H1 (cell line): ENCODE results near the gene NUP210. TPM values are rescaled to one million over a fixed set of nuclear protein-coding genes. Genes with fewer than 3 reads are reported as not detected.

Experiments
- BACH1 ChIP-seq: IDR thresholded peaks from 2 replicates; pipeline ENCODE4 v1.6.1; 2012; ENCODE audit warnings: low read length, improper control_type of control experiment
- CTBP2 ChIP-seq: IDR thresholded peaks from 2 replicates; pipeline ENCODE4 v1.7.0; 2011; ENCODE audit warnings: borderline replicate concordance, mild to moderate bottlenecking, moderate library complexity, mixed read lengths, low read length; ENCODE audit not compliant: insufficient read depth, insufficient read length
- KDM1A ChIP-seq: fragments of 200-600, 300-600 bp; sonication (generic); IDR thresholded peaks from 2 replicates; pipeline ENCODE4 v1.7.1; 2016; ENCODE audit warnings: mild to moderate bottlenecking, low read length, borderline replicate concordance
- MAFK ChIP-seq: IDR thresholded peaks from 2 replicates; pipeline ENCODE4 v1.6.1; 2012; ENCODE audit warnings: low read depth, mild to moderate bottlenecking, improper control_type of control experiment, low read length
- SP4 ChIP-seq: IDR thresholded peaks from 2 replicates; pipeline ENCODE4 v1.6.1; 2012; ENCODE audit warnings: low read length, inconsistent platforms
- polyA plus RNA-seq, 7 experiments: library from polyadenylated mRNA; depleted of rRNA in 3 of 7; stranded (reverse) in 5 of 7; unstranded in 2 of 7; fragments of >200 nt in 5 of 7; fragments of 200-250 nt in 2 of 7; gene quantifications; 1 replicate in 5 of 7; 2 replicates in 1 of 7; 4 replicates in 1 of 7; pipeline versions ENCODE4 v1.2.1 to v1.2.3, GENCODE V29; 2011 to 2013; ENCODE audit warnings: missing spikeins in 2 of 7, mixed read lengths in 2 of 7
- total RNA-seq: library from RNA; stranded (reverse); fragmentation: NEBNext Ultra II Directional; extraction: Animal tissue kit (Norgen Biotek cat#: 25700); gene quantifications from 2 replicates; pipeline ENCODE4 v1.2.1, GENCODE V29; 2021
- TF ChIP-seq, protein P1 (sequence below): fragments of 300-600 bp; sonication (generic); IDR thresholded peaks from 2 replicates; pipeline ENCODE4 v1.7.1; 2012; ENCODE audit warnings: low read length, moderate library complexity, mild to moderate bottlenecking, inconsistent platforms; ENCODE audit not compliant: insufficient replicate concordance

Gene NUP210
- total and polyA plus RNA-seq, 2 of the 8 experiments (the other 6 are each of a cell fraction or from before 2014, with no cell fraction given), result 51.0 to 53.7 TPM

DNA sequence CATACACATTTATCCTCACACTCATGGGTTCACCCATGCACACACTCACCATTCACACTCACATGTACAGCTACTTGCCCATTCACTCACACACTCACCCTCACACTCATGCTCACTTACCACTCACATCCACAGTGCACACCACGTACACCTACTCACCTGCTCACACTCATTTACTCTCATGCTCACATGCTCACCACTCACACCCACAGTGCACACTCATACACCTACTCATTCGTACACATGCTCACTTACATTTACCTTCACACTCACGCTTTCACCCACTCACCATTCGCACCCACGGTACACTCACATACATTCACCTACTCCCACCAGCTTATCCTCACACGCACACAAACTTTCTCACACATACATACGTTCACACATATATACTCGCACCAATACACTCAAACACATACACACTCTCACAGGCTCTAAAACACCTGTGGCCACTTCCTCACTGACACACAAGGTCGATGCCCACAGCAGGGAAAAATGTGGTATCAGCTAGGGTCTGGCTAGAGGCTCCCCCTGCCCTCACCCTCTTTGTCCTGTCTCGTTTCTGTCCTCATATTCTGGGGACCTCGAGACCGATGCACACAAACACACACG is 46.0 kb downstream of the NUP210 start (continued):
- TF ChIP-seq, protein P1, sequence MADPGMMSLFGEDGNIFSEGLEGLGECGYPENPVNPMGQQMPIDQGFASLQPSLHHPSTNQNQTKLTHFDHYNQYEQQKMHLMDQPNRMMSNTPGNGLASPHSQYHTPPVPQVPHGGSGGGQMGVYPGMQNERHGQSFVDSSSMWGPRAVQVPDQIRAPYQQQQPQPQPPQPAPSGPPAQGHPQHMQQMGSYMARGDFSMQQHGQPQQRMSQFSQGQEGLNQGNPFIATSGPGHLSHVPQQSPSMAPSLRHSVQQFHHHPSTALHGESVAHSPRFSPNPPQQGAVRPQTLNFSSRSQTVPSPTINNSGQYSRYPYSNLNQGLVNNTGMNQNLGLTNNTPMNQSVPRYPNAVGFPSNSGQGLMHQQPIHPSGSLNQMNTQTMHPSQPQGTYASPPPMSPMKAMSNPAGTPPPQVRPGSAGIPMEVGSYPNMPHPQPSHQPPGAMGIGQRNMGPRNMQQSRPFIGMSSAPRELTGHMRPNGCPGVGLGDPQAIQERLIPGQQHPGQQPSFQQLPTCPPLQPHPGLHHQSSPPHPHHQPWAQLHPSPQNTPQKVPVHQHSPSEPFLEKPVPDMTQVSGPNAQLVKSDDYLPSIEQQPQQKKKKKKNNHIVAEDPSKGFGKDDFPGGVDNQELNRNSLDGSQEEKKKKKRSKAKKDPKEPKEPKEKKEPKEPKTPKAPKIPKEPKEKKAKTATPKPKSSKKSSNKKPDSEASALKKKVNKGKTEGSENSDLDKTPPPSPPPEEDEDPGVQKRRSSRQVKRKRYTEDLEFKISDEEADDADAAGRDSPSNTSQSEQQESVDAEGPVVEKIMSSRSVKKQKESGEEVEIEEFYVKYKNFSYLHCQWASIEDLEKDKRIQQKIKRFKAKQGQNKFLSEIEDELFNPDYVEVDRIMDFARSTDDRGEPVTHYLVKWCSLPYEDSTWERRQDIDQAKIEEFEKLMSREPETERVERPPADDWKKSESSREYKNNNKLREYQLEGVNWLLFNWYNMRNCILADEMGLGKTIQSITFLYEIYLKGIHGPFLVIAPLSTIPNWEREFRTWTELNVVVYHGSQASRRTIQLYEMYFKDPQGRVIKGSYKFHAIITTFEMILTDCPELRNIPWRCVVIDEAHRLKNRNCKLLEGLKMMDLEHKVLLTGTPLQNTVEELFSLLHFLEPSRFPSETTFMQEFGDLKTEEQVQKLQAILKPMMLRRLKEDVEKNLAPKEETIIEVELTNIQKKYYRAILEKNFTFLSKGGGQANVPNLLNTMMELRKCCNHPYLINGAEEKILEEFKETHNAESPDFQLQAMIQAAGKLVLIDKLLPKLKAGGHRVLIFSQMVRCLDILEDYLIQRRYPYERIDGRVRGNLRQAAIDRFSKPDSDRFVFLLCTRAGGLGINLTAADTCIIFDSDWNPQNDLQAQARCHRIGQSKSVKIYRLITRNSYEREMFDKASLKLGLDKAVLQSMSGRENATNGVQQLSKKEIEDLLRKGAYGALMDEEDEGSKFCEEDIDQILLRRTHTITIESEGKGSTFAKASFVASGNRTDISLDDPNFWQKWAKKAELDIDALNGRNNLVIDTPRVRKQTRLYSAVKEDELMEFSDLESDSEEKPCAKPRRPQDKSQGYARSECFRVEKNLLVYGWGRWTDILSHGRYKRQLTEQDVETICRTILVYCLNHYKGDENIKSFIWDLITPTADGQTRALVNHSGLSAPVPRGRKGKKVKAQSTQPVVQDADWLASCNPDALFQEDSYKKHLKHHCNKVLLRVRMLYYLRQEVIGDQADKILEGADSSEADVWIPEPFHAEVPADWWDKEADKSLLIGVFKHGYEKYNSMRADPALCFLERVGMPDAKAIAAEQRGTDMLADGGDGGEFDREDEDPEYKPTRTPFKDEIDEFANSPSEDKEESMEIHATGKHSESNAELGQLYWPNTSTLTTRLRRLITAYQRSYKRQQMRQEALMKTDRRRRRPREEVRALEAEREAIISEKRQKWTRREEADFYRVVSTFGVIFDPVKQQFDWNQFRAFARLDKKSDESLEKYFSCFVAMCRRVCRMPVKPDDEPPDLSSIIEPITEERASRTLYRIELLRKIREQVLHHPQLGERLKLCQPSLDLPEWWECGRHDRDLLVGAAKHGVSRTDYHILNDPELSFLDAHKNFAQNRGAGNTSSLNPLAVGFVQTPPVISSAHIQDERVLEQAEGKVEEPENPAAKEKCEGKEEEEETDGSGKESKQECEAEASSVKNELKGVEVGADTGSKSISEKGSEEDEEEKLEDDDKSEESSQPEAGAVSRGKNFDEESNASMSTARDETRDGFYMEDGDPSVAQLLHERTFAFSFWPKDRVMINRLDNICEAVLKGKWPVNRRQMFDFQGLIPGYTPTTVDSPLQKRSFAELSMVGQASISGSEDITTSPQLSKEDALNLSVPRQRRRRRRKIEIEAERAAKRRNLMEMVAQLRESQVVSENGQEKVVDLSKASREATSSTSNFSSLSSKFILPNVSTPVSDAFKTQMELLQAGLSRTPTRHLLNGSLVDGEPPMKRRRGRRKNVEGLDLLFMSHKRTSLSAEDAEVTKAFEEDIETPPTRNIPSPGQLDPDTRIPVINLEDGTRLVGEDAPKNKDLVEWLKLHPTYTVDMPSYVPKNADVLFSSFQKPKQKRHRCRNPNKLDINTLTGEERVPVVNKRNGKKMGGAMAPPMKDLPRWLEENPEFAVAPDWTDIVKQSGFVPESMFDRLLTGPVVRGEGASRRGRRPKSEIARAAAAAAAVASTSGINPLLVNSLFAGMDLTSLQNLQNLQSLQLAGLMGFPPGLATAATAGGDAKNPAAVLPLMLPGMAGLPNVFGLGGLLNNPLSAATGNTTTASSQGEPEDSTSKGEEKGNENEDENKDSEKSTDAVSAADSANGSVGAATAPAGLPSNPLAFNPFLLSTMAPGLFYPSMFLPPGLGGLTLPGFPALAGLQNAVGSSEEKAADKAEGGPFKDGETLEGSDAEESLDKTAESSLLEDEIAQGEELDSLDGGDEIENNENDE, result no peak
- TF ChIP-seq CTBP2 (no peak), BACH1 (no peak), KDM1A (no peak), SP4 (no peak), MAFK (no peak)
- TF ChIP-seq, all 59 proteins: peak for 0
